Omental fat pad (tissue), 4 donors: ENCODE results near the gene TLE5. TPM values are rescaled to one million over a fixed set of nuclear protein-coding genes. Genes with fewer than 3 reads are reported as not detected.

Experiments
- ATAC-seq: fragments of 150-250 bp; one replicate; pipeline ENCODE4 v1.9.1; 2016; ENCODE audit warnings: mild to moderate bottlenecking, moderate library complexity; ENCODE audit not compliant: low FRiP score
- DNase-seq: peaks from one replicate; pipeline ENCODE4 v3.0.0-alpha.2; 2019; ENCODE audit warnings: low spot score
- total RNA-seq, 4 donors: library from RNA; depleted of rRNA; stranded (reverse); fragments of >200 nt; gene quantifications; one replicate each; pipeline ENCODE4 v1.1.0, GENCODE V29; 2016
- TF ChIP-seq, protein P1 (sequence below), 3 donors: fragments of 450-650 bp; IDR thresholded peaks; one replicate each; pipeline ENCODE4 v1.5.1; 2016 to 2017; ENCODE audit warnings: antibody characterized with exemption in 3 of 3, mild to moderate bottlenecking in 3 of 3, moderate library complexity in 2 of 3

The TLE5 gene
- total RNA-seq, 4 donors from 2014 or later, result 226 to 340 (median 261) TPM

DNA sequence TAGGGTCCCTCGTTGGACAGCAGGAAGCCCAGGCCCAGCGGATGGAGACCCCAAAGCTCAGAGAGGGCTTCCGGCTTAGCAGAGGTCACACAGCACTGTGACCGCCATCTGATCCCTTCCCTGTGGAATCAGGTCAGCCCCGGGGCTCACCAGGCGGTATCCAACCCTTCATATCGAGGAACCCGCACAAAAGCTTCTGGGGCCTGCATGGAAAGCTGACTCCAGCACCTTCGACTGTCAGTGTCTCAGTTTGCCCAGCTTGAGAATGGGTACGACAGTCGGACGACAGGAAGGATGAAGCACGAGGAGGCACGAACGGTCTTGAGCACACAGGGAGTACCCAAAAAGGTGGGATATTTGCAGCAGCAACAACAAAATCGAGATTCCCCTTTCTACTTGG lies 2.6 kb downstream of the TLE5 start:
- TF ChIP-seq, protein P1, sequence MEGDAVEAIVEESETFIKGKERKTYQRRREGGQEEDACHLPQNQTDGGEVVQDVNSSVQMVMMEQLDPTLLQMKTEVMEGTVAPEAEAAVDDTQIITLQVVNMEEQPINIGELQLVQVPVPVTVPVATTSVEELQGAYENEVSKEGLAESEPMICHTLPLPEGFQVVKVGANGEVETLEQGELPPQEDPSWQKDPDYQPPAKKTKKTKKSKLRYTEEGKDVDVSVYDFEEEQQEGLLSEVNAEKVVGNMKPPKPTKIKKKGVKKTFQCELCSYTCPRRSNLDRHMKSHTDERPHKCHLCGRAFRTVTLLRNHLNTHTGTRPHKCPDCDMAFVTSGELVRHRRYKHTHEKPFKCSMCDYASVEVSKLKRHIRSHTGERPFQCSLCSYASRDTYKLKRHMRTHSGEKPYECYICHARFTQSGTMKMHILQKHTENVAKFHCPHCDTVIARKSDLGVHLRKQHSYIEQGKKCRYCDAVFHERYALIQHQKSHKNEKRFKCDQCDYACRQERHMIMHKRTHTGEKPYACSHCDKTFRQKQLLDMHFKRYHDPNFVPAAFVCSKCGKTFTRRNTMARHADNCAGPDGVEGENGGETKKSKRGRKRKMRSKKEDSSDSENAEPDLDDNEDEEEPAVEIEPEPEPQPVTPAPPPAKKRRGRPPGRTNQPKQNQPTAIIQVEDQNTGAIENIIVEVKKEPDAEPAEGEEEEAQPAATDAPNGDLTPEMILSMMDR (IDR thresholded peaks at IDR 0.05), result no peak
- DNase-seq (no peak), ATAC-seq (no peak)

- no peak for ATAC-seq
- DNase-seq, result no peak
- TF ChIP-seq, protein P1 (IDR thresholded peaks at IDR 0.05), result no peak
These were observed 3.4 kb downstream of the TLE5 start for GRCh38 chr19:3058821-3059314.

DNA sequence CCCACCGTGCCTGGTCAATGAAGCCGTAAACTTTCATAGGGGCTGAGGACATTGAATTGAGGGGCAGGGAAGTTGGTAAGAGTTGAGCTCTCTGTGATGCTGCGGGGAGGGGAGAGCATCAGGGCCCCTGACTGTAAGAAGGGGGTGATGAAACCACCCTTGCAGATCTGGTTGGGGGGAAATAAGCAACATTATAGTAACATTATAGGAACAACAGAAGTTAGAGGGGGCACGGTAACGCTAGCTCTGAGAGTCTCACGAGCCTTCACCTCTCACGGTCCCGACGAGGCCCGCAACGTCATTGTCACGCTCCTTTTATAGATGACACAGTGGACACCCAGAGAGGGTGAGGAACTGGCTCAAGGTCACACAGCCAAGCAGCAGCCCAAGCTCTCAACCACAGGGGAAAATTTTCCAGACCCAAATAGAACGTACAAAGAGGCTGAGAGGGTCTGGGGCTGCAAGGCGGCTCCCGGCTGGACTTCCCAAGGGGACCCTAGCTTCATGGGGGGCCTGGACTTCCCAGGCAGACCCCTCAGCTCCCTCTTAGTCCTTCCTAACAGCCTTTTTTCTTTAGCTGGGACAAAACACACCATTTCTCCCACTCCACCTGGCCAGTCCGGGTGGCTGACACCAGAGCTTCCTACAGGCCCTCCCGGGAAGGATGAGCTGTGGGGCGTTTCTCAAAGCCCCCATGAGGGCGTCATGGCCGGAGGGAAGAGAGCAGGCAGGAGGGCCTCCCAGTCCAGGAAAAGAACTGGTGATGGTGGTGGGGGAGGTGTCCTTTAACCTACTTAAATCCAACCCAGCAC lies 4.1 kb downstream of the TLE5 start:
- ATAC-seq (no peak), DNase-seq (no peak)
- TF ChIP-seq, protein P1 (IDR thresholded peaks at IDR 0.05), result no peak

GRCh38 chr19:3057275-3057714 lies 5.0 kb downstream of the TLE5 start:
- ATAC-seq, result peak; percentile 34
- DNase-seq, result no peak
- TF ChIP-seq, protein P1 (IDR thresholded peaks at IDR 0.05), result no peak

- TF ChIP-seq, protein P1 (IDR thresholded peaks at IDR 0.05), result no peak
These were observed 5.7 kb downstream of the TLE5 start for GRCh38 chr19:3056417-3057088.

GRCh38 chr19:3055741-3056416 lies 6.4 kb downstream of the TLE5 start:
- DNase-seq (no peak), ATAC-seq (peak; percentile 12)
- TF ChIP-seq, protein P1 (IDR thresholded peaks at IDR 0.05), result no peak

More at GRCh38 chr19:3056417-3057088, 5.7 kb downstream of the TLE5 start:
- DNase-seq (no peak), ATAC-seq (no peak)
